Stimulated activated CD8-positive, alpha-beta memory T cell treated with anti-CD3 and anti-CD28 coated beads, Interleukin-4, amount 100 ng/mL, for 48 hours (primary cell): ENCODE measurements around the gene CCDC33.
A peak's percentile ranks its signal among the peaks of the same experiment; 100 is the strongest.
"Not testable (repeated sequence)": the region's sequence is repeated elsewhere in the genome, so short reads cannot be mapped to it uniquely, and the experiment has no call there.

Experiments
- DNase-seq: peaks from one replicate; pipeline ENCODE4 v3.0.0-alpha.2; 2020

The CCDC33 gene

GRCh38 chr15:74338676-74339075 is 102.5 kb downstream of the CCDC33 start:
- no peak for DNase-seq

- DNase-seq: no peak
Measured at GRCh38 chr15:74339371-74339770, 103.2 kb downstream of the CCDC33 start.

- DNase-seq: no peak
Measured at GRCh38 chr15:74340150-74340549, 104.0 kb downstream of the CCDC33 start.

GRCh38 chr15:74343127-74343796 is 107.1 kb downstream of the CCDC33 start:
- no peak for DNase-seq

GRCh38 chr15:74343797-74344127 is 107.6 kb downstream of the CCDC33 start:
- DNase-seq: no peak

- DNase-seq: peak; percentile 60
Measured at GRCh38 chr15:74345051-74345450, 108.9 kb downstream of the CCDC33 start.

GRCh38 chr15:74347757-74348250 is 111.7 kb downstream of the CCDC33 start:
- DNase-seq: no peak

- DNase-seq: no peak
Measured at GRCh38 chr15:74349241-74349778, 113.2 kb downstream of the CCDC33 start.

GRCh38 chr15:74350295-74351275 is 114.5 kb downstream of the CCDC33 start:
- no peak for DNase-seq

- DNase-seq: no peak
Measured at GRCh38 chr15:74351670-74352069, 115.5 kb downstream of the CCDC33 start.

GRCh38 chr15:74352393-74352910 is 116.3 kb downstream of the CCDC33 start:
- no peak for DNase-seq

- not testable (repeated sequence) for DNase-seq
Measured at GRCh38 chr15:74353992-74354391, 117.9 kb downstream of the CCDC33 start.

GRCh38 chr15:74356050-74356449 is 119.9 kb downstream of the CCDC33 start:
- not testable (repeated sequence) for DNase-seq

- not testable (repeated sequence) for DNase-seq
Measured at GRCh38 chr15:74357514-74357913, 121.4 kb downstream of the CCDC33 start.

GRCh38 chr15:74359376-74359775 is 123.2 kb downstream of the CCDC33 start:
- DNase-seq: not testable (repeated sequence)

- not testable (repeated sequence) for DNase-seq
Measured at GRCh38 chr15:74360855-74361254, 124.7 kb downstream of the CCDC33 start.

- DNase-seq: no peak
Measured at GRCh38 chr15:74362482-74362881, 126.4 kb downstream of the CCDC33 start.

- no peak for DNase-seq
Measured at GRCh38 chr15:74364936-74365597, 128.9 kb downstream of the CCDC33 start.

GRCh38 chr15:74365598-74366445 is 129.7 kb downstream of the CCDC33 start:
- peak; percentile 54 for DNase-seq

GRCh38 chr15:74367296-74367854 is 131.2 kb downstream of the CCDC33 start, which contains the start of gene CYP11A1:
TSS of gene CYP11A1 (minus strand) at chr15:74367646. CDS start at chr15:74367585, 61 bp downstream.
- DNase-seq: no peak

GRCh38 chr15:74368121-74368520 is 132.0 kb downstream of the CCDC33 start:
- no peak for DNase-seq
